Parathyroid adenoma (tissue), 2 donors: ENCODE data around the gene SLC12A2.

Experiments
- H2AFZ ChIP-seq: fragments of 300-600 bp; sonication (generic); one replicate; pipeline ENCODE4 v1.7.0; 2017; ENCODE audit warnings: antibody characterized with exemption, mild to moderate bottlenecking
- H3K27ac ChIP-seq: fragments of 300-600 bp; sonication (generic); one replicate; pipeline ENCODE4 v1.7.0; 2017
- H3K27me3 ChIP-seq: fragments of 300-600 bp; sonication (generic); one replicate; pipeline ENCODE4 v1.7.0; 2017; ENCODE audit warnings: low read length; ENCODE audit not compliant: control insufficient read depth, insufficient read depth
- H3K36me3 ChIP-seq: fragments of 300-600 bp; sonication (generic); one replicate; pipeline ENCODE4 v1.7.0; 2017; ENCODE audit warnings: low read length; ENCODE audit not compliant: control insufficient read depth, insufficient read depth
- H3K4me1 ChIP-seq: fragments of 300-600 bp; sonication (generic); one replicate; pipeline ENCODE4 v1.7.0; 2017; ENCODE audit warnings: control low read depth
- H3K4me2 ChIP-seq: fragments of 300-600 bp; sonication (generic); one replicate; pipeline ENCODE4 v1.7.0; 2017; ENCODE audit warnings: low read length
- H3K4me3 ChIP-seq: fragments of 300-600 bp; sonication (generic); one replicate; pipeline ENCODE4 v1.7.0; 2017; ENCODE audit warnings: low read depth, low read length
- H3K79me2 ChIP-seq: fragments of 300-600 bp; sonication (generic); one replicate; pipeline ENCODE4 v1.7.0; 2017; ENCODE audit warnings: control low read depth
- H3K9ac ChIP-seq: fragments of 300-600 bp; sonication (generic); one replicate; pipeline ENCODE4 v1.7.0; 2017; ENCODE audit warnings: mild to moderate bottlenecking
- H3K9me3 ChIP-seq: fragments of 300-600 bp; sonication (generic); one replicate; pipeline ENCODE4 v1.7.0; 2017; ENCODE audit warnings: low read length; ENCODE audit not compliant: control insufficient read depth
- CTCF ChIP-seq: fragments of 300-600 bp; sonication (generic); IDR thresholded peaks from one replicate; pipeline ENCODE4 v1.7.0; 2017; ENCODE audit warnings: antibody characterized with exemption, mild to moderate bottlenecking
- donor health status: primary hyperparathyroidism.

Gene SLC12A2

GRCh38 chr5:128212191-128212806 is 128.7 kb downstream of the SLC12A2 start:
- Histone ChIP-seq H3K9ac (no peak overlapping the region), H3K4me3 (no peak overlapping the region), H3K79me2 (no peaks in the 10 kb centered on the region), H2AFZ (no peak overlapping the region), H3K4me2 (no peak overlapping the region), H3K27ac (no peak overlapping the region), H3K4me1 (no peaks in the 10 kb centered on the region), H3K27me3 (no peaks in the 10 kb centered on the region), H3K9me3 (no peaks in the 10 kb centered on the region), H3K36me3 (no peaks in the 10 kb centered on the region)
- TF ChIP-seq CTCF, result no peak

GRCh38 chr5:128213340-128213739 is 129.8 kb downstream of the SLC12A2 start:
- TF ChIP-seq CTCF, result peak; percentile 47
- Histone ChIP-seq H3K4me3 (no peak overlapping the region), H2AFZ (no peak overlapping the region), H3K36me3 (no peaks in the 10 kb centered on the region), H3K27me3 (no peaks in the 10 kb centered on the region), H3K4me2 (no peak overlapping the region), H3K27ac (no peak overlapping the region), H3K4me1 (no peaks in the 10 kb centered on the region), H3K9ac (no peak overlapping the region), H3K9me3 (no peaks in the 10 kb centered on the region), H3K79me2 (no peaks in the 10 kb centered on the region)

GRCh38 chr5:128213833-128214232 is 130.3 kb downstream of the SLC12A2 start:
- Histone ChIP-seq H3K36me3 (no peaks in the 10 kb centered on the region), H3K4me1 (no peaks in the 10 kb centered on the region), H3K9ac (no peak overlapping the region), H2AFZ (no peak overlapping the region), H3K79me2 (no peaks in the 10 kb centered on the region), H3K27ac (no peak overlapping the region), H3K27me3 (no peaks in the 10 kb centered on the region), H3K4me2 (no peak overlapping the region), H3K9me3 (no peaks in the 10 kb centered on the region), H3K4me3 (no peak overlapping the region)
- no peak for TF ChIP-seq CTCF

- Histone ChIP-seq H2AFZ (no peak overlapping the region), H3K4me3 (no peak overlapping the region), H3K4me1 (no peaks in the 10 kb centered on the region), H3K9ac (no peak overlapping the region), H3K9me3 (no peaks in the 10 kb centered on the region), H3K4me2 (no peak overlapping the region), H3K27me3 (no peaks in the 10 kb centered on the region), H3K27ac (no peak overlapping the region), H3K36me3 (no peaks in the 10 kb centered on the region), H3K79me2 (no peaks in the 10 kb centered on the region)
- TF ChIP-seq CTCF, result no peak
Observed at GRCh38 chr5:128216285-128216684, 132.7 kb downstream of the SLC12A2 start.

- H3K36me3 ChIP-seq, result no peaks in the 10 kb centered on the region
- no peaks in the 10 kb centered on the region for H3K27me3 ChIP-seq
- H3K9me3 ChIP-seq, result no peaks in the 10 kb centered on the region
- no peak overlapping the region for H2AFZ ChIP-seq
- no peak overlapping the region for H3K4me3 ChIP-seq
- no peak overlapping the region for H3K9ac ChIP-seq
- H3K4me1 ChIP-seq, result no peaks in the 10 kb centered on the region
- no peak overlapping the region for H3K4me2 ChIP-seq
- no peaks in the 10 kb centered on the region for H3K79me2 ChIP-seq
- no peak overlapping the region for H3K27ac ChIP-seq
- no peak for TF ChIP-seq CTCF
Observed at GRCh38 chr5:128216860-128217531, 133.4 kb downstream of the SLC12A2 start.
